GM12878 (cell line): ENCODE data around the gene PGAM4. TPM values are rescaled to one million over a fixed set of nuclear protein-coding genes. Genes with fewer than 3 reads are reported as not detected.

Source experiments
- ATAC-seq: fragments of 200-7000 bp; cut with Tn5 transposase; 3 replicates; pipeline ENCODE4 v1.9.1; 2020; ENCODE audit warnings: mild to moderate bottlenecking, moderate library complexity
- BruUV-seq: library from RNA; stranded (reverse); fragments of 400-500 nt; replicated peaks from 2 replicates; lab custom pipeline; 2021; lab: Mats Ljungman, UMichigan
- CTCF ChIA-PET: fragments of 300-600 bp; sonication (Branson Sonifier 250); formaldehyde crosslinking; extraction: SDS; loops from one replicate; lab custom pipeline; 2021; ENCODE audit warnings: inconsistent platforms; lab: Yijun Ruan, JAX
- POLR2A ChIA-PET: fragments of 350-600 bp; formaldehyde crosslinking; extraction: SDS; loops from one replicate; lab custom pipeline; 2021; ENCODE audit warnings: inconsistent platforms; lab: Charles Lee
- RAD21 ChIA-PET: fragments of 300-600 bp; sonication (Branson Sonifier 250); formaldehyde crosslinking; loops from one replicate; lab custom pipeline; 2023; ENCODE audit warnings: antibody characterized with exemption; ENCODE audit not compliant: unreplicated experiment; lab: Charles Lee
- SMC1A ChIA-PET: fragments of 300-600 bp; sonication (Branson Sonifier 250); formaldehyde crosslinking; loops from one replicate; lab custom pipeline; 2023; ENCODE audit not compliant: unreplicated experiment, uncharacterized antibody; lab: Charles Lee
- DNase-seq: peaks from one replicate; pipeline ENCODE4 v3.0.0-alpha.2; 2011; ENCODE audit warnings: low read depth, low spot score
- FAIRE-seq: peaks from 3 replicates; lab custom pipeline; 2011; peaks lifted over from hg19 to GRCh38; lab: Jason Lieb, UNC
- H2AFZ ChIP-seq: 2 replicates; pipeline ENCODE4 v1.6.0; 2011; ENCODE audit warnings: low read depth, low read length, control low read depth; ENCODE audit not compliant: control insufficient read depth
- H3K27ac ChIP-seq: 2 replicates; pipeline ENCODE4 v1.5.1; 2011; ENCODE audit warnings: control low read depth; ENCODE audit not compliant: control insufficient read depth, insufficient read depth
- H3K27me3 ChIP-seq, 2 experiments: replicated peaks in 1 of 2; 2 replicates each; pipeline versions ENCODE4 v1.6.0 to v1.6.1; 2011; ENCODE audit warnings: low read length in 1 of 2; ENCODE audit not compliant: control insufficient read depth in 2 of 2, insufficient read depth in 2 of 2
- H3K36me3 ChIP-seq, 2 experiments: 2 replicates each; pipeline ENCODE4 v1.5.1; 2011; ENCODE audit warnings: low read length in 1 of 2; ENCODE audit not compliant: control insufficient read depth in 2 of 2, insufficient read depth in 2 of 2
- H3K4me1 ChIP-seq: 2 replicates; pipeline ENCODE4 v1.6.1; 2011; ENCODE audit warnings: mild to moderate bottlenecking, low read length, moderate library complexity, mixed read lengths; ENCODE audit not compliant: control insufficient read depth, insufficient read depth
- H3K4me2 ChIP-seq: 2 replicates; pipeline ENCODE4 v1.6.0; 2011; ENCODE audit warnings: control low read depth; ENCODE audit not compliant: control insufficient read depth, insufficient read depth
- H3K4me3 ChIP-seq: fragments of 200-600 bp; sonication (generic); 2 replicates; pipeline ENCODE4 v1.5.1; 2016
- H3K79me2 ChIP-seq: 2 replicates; pipeline ENCODE4 v1.6.0; 2011; ENCODE audit warnings: low read length; ENCODE audit not compliant: control insufficient read depth, insufficient read depth
- H3K9ac ChIP-seq: 2 replicates; pipeline ENCODE4 v1.8.0; 2011; ENCODE audit warnings: low read length, control low read depth, mixed read lengths; ENCODE audit not compliant: control insufficient read depth, insufficient read depth
- H3K9me3 ChIP-seq: replicated peaks from 3 replicates; pipeline ENCODE4 v1.5.1; 2011; ENCODE audit warnings: mild to moderate bottlenecking, low read length; ENCODE audit not compliant: control insufficient read depth, insufficient read depth
- H4K20me1 ChIP-seq: 2 replicates; pipeline ENCODE4 v1.6.0; 2011; ENCODE audit not compliant: control insufficient read depth, insufficient read depth
- JUND ChIP-seq: IDR thresholded peaks from 2 replicates; pipeline ENCODE4 v1.6.1; 2012; ENCODE audit warnings: low read depth, mild to moderate bottlenecking, low read length, improper control_type of control experiment, moderate library complexity
- MAX ChIP-seq: IDR thresholded peaks from 2 replicates; pipeline ENCODE4 v1.6.1; 2012; ENCODE audit warnings: low read depth, low read length, improper control_type of control experiment
- MTA3 ChIP-seq: IDR thresholded peaks from 2 replicates; pipeline ENCODE4 v1.6.1; 2012; ENCODE audit warnings: low read length, inconsistent platforms, borderline replicate concordance
- NR2C1 ChIP-seq: fragments of 450-650 bp; IDR thresholded peaks from 2 replicates; pipeline ENCODE4 v1.6.1; 2017; ENCODE audit warnings: antibody characterized with exemption, mild to moderate bottlenecking, moderate library complexity
- PKNOX1 ChIP-seq: fragments of 450-650 bp; IDR thresholded peaks from 2 replicates; pipeline ENCODE4 v1.6.1; 2016; ENCODE audit warnings: mild to moderate bottlenecking
- SMAD1 ChIP-seq: fragments of 450-650 bp; IDR thresholded peaks from 2 replicates; pipeline ENCODE4 v1.6.1; 2018; ENCODE audit warnings: mild to moderate bottlenecking, low read depth; ENCODE audit not compliant: partially characterized antibody
- WRNIP1 ChIP-seq: IDR thresholded peaks from 2 replicates; pipeline ENCODE4 v1.6.1; 2011; ENCODE audit warnings: low read depth, low read length, improper control_type of control experiment, borderline replicate concordance
- WGBS: methylation state at CpG from one replicate; pipeline ENCODE4 v1.1.6; 2016; ENCODE audit warnings: low lambda C conversion rate; ENCODE audit not compliant: insufficient replicate concordance, insufficient coverage; ENCODE audit errors: missing lambda C conversion rate; 5-methylcytosine and 5-hydroxymethylcytosine counted together
- in situ Hi-C: fragments of 300-500 bp; cut with MboI; formaldehyde crosslinking; loops from 9 replicates; pipeline ENCODE4 v1.14.3; 2018; ENCODE audit warnings: mixed read lengths
- intact Hi-C: fragments of 100-400 bp; cut with micrococcal nuclease; formaldehyde crosslinking; loops from one replicate; pipeline ENCODE4 v1.14.2; 2022; ENCODE audit not compliant: unreplicated experiment
- polyA plus RNA-seq, 11 experiments: library from polyadenylated mRNA; depleted of rRNA in 4 of 11; unstranded in 6 of 11; stranded (reverse) in 5 of 11; fragments of >200 nt; fragmentation: Nextera tagmentation in 4 of 11; fragmentation: Illumina TruSeq in 1 of 11; extraction: Ambion mirVana in 4 of 11; extraction: Trizol in 1 of 11; gene quantifications; 1 replicate in 1 of 11; 2 replicates in 10 of 11; pipeline versions ENCODE4 v1.2.1 to v1.2.3, GENCODE V29; 2011 to 2016; ENCODE audit warnings: inconsistent platforms in 2 of 11, missing spikeins in 2 of 11, low read depth in 1 of 11
- total RNA-seq, 4 experiments: library from RNA; depleted of rRNA in 3 of 4; stranded (reverse); fragments of >200 nt in 3 of 4; fragmentation: Illumina TruSeq in 1 of 4; extraction: Trizol in 1 of 4; gene quantifications; 2 replicates each; pipeline versions ENCODE4 v1.2.1 to v1.2.3, GENCODE V29; 2013 to 2021

Gene PGAM4
- total and polyA plus RNA-seq, 10 of the 15 experiments (the other 5 are each of a cell fraction or from before 2014, with no cell fraction given) = 0.24 to 0.80 (median 0.36) TPM; not detected in 6

GRCh38 chrX:77952173-77952572 lies 17.3 kb downstream of the PGAM4 start (continued):
- TF ChIP-seq NR2C1 (no peak), SMAD1 (no peak), WRNIP1 (no peak), MAX (no peak), PKNOX1 (no peak)

- DNase-seq (no peak), ATAC-seq (no peak), FAIRE-seq (no peak)
- H2AFZ ChIP-seq = no peak overlapping the region
- 89% methylated on average over 2 of the region's 2 CpGs for WGBS
- in situ Hi-C loops (no loop called here), intact Hi-C loops (no loop called here)
- no peak overlapping the region for H3K9ac ChIP-seq
- H3K27me3 ChIP-seq = no peaks in the 10 kb centered on the region
- ChIA-PET SMC1A (no interaction called here), POLR2A (no interaction called here), RAD21 (no interaction called here), CTCF (no interaction called here)
- H3K27ac ChIP-seq = no peak overlapping the region
- no peaks in the 10 kb centered on the region for H3K36me3 ChIP-seq
- BruUV-seq = no TSS peak
- no peaks in the 10 kb centered on the region for H3K79me2 ChIP-seq
- H3K9me3 ChIP-seq = no peaks in the 10 kb centered on the region
- no peak overlapping the region for H3K4me2 ChIP-seq
- TF ChIP-seq MTA3 (no peak), JUND (no peak)
- no peaks in the 10 kb centered on the region for H3K4me1 ChIP-seq
- no peaks in the 10 kb centered on the region for H4K20me1 ChIP-seq
- H3K4me3 ChIP-seq = no peak overlapping the region
These were observed 19.6 kb downstream of the PGAM4 start for GRCh38 chrX:77949840-77950239.
